8988T (cell line): Measurements from ENCODE around the gene ARG2.

Source experiments
- DNase-seq: peaks from one replicate; pipeline ENCODE4 v3.0.0; 2011

The ARG2 gene

DNA sequence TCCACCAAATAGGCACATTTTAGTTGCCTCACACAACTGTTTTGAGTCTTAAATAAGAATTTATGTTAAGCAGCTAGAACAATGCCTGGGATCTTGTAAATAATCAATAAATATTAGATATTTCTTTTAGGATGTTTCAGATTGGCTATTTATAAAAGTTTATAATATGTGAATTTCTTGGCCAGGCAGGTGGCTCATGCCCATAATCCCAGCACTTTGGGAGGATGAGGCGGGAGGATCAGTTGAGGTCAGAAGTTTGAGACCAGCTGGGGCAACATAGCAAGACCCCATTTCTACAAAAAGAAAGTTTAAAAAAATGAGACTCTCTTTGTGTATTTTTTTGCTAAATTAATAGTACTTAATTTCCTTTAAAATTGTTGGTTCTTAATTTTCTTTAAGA is 21.8 kb downstream of the ARG2 start:
- DNase-seq = no peak

DNA sequence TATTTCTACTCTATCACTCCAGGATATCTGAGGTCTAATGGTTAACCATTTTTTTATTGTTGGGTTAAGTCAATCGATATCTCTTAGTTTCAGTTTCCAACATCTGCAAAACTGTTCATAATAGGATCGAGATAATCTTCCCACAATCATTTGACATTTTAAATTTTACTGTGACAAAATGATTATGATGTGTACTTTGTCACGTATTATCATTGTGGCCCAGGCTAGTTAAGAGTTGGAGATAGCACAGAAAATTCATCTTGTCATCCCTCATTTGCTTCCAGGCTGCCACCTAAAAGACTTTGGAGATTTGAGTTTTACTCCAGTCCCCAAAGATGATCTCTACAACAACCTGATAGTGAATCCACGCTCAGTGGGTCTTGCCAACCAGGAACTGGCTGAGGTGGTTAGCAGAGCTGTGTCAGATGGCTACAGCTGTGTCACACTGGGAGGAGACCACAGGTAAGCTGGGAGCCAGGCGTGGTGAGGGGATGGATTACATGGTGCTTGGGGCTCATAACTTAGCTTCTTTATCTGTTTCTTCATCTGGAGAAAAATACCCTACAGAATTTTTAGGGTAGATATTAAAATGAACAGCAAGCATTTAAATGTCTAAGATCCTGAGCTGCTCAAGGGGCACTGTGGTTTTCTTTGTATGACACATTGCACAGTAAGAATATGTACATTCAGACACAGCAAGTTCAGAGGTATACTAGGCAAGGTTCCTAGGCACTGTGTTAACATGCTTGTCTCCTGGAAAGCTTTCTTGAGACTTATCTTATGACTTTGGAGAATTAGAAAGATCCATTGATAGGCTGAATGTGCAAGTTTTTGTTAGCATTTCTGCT is 22.4 kb downstream of the ARG2 start:
- no peak for DNase-seq

DNA sequence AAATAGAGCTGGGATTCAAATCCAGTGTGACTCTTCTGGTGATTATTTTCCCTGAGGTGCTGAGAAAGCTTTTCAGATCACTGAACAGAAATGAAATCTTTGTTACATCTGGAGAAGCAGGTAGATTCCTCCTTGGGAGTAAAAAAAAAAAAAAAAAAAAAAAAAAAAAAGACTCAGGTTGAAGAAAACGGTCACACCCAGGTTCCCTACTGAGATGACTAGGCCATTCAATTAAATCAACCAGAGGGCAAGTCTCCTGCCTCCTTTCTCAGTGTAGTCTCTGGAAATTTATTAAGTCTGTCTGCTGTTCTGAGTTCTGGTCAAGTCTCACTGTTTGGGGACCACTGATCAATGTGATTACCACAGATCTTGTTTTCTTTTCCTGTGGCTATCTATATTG is 24.0 kb downstream of the ARG2 start:
- DNase-seq = no peak

DNA sequence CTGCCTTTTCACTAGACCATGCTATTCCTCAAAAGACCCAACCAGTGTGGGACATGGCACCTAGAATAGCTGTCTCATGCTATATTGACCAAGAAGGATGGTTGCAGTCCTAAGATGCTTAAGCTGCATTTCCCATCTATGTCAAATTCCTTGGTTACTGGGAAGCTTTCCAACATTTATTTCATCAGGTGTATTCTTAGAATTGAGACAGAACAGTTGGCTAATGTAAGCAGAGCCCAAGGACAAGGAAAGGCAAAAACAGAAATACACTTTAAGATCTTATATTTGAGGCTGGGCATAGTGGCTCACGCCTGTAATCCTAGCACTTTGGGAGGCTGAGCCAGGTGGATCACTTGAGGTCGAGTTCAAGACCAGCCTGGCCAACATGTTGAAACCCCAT is 24.7 kb downstream of the ARG2 start:
- no peak for DNase-seq

DNA sequence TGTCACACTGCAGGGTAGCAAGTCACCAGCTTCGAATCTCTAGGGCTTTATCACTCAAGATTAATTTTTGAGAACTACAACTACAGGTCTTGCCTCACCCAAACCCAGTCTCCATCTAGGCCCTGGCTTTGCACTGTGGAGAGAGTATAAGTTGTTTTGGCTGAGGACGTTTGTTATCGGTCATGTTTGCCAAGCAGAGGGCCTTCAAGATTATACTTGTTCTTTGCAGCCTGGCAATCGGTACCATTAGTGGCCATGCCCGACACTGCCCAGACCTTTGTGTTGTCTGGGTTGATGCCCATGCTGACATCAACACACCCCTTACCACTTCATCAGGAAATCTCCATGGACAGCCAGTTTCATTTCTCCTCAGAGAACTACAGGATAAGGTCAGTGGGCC is 25.7 kb downstream of the ARG2 start:
- DNase-seq = no peak

DNA sequence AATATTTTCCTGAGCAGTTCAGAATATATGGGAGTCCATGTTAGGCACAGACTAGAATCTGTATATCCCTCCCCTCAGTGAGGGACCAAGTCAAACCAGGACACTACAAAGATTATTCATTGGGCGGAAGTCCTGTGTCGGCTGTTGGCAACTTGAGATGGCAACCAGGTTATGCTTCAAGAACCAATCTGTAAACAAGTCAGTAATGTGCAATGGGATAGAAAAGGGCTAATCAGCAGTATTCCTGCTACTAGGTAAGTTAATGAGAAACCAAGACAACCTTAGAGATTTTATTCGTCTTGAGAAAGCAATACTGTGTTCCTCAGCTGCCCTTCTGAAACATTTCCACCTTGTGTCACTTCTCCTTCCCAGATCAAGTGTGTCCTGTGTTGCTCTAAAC is 26.4 kb downstream of the ARG2 start:
- DNase-seq = no peak

DNA sequence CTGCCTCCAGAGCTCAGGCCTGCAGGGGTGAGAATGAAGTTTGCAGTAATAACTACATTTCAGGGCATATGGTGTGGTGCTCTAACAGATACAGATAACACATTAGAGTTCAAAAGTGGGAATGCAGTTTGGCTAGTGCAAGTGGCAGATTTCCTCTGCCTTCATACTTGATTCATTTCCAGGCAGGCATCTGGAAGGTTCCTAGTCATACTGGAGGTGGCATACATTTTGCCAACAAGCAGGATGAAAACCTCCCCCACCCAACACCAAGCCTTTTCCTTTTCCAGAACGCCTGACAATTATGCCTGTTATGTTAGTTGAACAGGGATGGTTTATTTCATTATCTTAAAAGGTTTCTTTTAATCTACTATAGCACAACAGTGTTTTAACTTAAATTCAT is 30.4 kb downstream of the ARG2 start:
- DNase-seq = no peak

DNA sequence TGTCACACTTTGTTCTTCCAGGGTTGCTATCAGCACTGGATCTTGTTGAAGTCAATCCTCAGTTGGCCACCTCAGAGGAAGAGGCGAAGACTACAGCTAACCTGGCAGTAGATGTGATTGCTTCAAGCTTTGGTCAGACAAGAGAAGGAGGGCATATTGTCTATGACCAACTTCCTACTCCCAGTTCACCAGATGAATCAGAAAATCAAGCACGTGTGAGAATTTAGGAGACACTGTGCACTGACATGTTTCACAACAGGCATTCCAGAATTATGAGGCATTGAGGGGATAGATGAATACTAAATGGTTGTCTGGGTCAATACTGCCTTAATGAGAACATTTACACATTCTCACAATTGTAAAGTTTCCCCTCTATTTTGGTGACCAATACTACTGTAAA is 31.0 kb downstream of the ARG2 start:
- DNase-seq = no peak

DNA sequence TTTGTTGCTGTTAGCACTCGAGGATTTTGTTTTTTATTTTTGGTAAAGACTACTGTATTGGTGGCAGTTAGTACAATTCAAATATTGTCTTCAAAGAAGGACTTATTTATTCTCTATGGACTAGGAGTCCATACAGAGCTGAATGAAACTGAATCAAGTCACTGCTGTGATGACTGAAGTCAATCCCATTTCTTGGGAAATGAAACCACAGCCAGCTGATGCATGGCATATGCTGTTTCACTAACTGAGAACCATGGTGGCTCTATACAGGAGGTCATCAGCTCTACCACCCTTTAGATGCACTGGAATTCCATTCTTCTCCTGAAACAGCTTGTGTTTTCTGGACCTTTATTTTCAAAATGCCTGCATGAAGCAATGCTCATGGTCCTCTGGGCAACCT is 32.5 kb downstream of the ARG2 start:
- no peak for DNase-seq

DNA sequence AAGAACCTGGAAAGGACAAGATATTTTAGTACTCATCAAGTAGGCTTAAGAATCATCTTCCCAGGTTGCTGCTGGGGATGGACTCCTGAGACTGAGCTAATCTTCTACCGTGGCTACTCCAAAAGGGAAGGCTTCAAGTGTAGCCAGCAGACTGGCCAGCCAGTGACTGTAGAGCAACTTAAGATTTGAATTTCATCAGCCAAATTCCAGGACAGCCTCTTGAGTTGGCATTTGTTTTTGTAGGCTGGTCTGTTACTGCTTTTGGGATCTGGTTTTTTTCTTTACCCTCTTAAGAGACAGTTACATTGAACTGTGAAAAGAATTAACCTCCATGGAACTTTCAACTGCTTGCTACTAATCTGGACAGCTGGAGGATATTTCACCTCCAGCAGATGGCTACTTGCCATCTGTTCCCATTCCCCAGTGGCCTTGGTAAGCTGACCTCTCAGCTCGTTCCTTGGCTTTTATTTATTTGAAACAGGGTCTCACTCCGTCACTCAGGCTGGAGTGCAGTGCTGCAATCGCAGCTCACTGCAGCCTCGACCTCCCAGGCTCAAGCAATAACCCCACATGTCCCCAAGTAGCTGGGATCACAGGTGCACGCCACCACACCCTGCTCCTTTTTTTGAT is 34.0 kb downstream of the ARG2 start:
- DNase-seq = no peak

DNA sequence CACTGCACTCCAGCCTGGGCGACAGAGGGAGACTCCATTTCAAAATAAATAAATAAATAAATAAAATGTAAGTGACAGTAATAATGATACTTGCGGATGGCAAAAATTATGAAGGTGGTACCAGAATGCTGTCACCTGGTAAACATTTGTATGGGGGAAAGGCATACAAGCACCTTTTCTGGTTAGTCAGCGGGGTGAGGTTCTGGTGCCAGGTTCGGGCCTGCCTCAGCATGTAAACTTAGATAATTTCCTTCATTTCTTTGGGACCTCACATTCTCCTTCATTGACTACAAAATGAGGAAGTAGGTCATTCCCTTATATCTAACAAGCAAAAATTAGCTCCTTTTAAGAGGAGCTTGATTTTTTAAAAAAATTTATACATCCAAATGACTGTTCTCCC is 43.9 kb downstream of the ARG2 start:
- no peak for DNase-seq

DNA sequence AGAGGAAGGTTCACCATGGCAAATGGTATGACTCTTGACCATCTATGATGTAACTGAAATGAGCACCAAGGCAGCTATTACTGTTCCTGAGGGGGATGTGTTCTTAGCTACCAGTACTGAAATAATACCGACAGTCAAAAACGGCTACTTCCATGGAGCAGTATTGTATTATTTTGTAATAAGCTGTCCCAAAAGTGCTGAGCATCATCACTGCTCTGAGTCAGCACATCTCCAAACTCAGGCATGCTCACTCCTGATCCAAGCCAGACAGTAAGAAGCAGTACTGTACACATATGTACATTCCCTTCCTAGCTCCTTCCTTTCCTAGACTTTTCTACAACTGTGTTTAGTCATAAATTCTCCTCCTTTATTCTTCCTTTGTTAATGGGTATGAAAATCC is 46.1 kb downstream of the ARG2 start:
- no peak for DNase-seq

DNA sequence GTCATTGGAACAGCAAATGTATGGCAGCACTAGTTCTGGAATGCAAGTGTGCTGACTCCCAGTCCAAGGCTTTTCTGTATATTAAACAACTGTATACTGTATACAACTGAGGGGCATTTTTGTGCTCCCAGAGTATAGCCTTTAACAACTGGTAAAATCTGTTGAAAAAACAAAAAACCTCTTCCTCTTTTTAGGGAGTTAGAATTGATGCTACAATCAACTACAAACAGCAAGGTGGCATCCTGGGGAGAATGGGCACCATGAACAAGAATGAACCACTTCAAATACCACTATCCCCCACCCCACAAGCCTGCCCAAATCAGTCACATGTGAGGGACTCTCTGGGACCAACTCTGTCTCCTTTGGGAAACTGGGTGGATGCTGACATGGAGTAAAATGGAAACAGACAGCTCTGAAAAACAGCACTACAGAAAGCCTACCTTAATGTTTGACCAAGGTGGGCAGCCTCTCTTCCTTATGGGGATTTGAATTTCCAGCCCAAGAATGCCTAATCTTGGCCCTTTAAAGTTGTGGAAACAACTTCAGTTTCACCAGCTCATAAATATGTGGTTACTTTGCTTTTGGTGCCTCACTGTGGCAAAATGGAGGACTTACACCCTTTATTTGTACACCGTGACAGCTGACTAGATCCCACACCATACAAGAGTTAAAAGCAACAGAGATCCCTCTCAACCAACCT is 47.2 kb downstream of the ARG2 start:
- no peak for DNase-seq

DNA sequence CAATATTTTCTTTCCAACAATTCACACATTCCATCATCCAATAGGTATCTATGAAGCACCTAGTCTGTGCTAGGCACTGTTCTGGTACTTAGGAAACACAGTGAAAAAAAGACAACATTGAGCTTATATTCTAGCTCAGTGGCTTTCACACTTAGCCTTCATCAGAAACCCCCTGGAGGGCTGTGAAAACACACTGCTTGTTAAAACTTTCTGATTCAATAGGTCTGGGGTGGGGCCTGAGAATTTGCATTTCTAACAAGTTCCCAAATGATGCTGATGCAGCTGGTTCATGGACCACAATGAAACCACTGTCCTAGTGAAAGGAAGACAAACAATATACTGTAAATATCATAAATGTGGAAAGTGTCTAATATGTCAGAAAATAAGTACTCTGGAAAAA is 48.8 kb downstream of the ARG2 start:
- no peak for DNase-seq

DNA sequence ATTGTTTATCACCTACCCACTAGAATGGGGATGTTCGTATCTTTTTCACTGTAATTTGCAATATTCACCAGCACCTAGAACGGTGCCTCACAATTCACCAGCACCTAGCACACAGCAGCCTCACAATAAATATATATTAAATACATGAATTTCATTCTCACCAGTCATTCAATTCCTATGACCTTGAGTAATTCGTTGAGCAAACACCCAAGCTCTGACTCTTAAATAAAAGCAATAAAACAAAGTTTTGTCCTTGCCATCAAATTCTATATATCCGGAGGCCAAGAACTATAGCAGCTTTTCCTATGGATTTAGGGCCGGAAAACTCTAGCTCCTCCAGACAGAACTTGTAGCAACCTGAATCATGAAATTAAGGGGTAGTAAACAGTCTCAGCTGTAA is 53.7 kb downstream of the ARG2 start:
- DNase-seq = no peak

DNA sequence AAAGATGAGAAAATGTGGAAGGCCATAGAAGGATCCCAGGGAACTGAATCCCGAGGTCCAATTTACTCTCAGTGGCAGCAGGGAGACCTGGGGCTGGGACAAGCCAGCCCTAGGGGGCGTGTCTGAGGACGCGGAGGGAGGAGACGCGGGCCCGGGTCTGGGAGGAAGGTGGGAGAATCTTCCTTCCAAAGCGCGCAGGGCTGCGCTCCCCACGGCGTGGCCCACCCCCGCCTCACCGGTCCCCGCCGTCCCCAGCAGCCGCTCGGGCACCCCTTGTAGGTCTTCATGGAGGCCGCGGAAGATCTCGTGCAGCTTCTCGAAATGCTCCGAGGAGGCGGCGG is 54.4 kb downstream of the ARG2 start:
- DNase-seq = peak; percentile 52

DNA sequence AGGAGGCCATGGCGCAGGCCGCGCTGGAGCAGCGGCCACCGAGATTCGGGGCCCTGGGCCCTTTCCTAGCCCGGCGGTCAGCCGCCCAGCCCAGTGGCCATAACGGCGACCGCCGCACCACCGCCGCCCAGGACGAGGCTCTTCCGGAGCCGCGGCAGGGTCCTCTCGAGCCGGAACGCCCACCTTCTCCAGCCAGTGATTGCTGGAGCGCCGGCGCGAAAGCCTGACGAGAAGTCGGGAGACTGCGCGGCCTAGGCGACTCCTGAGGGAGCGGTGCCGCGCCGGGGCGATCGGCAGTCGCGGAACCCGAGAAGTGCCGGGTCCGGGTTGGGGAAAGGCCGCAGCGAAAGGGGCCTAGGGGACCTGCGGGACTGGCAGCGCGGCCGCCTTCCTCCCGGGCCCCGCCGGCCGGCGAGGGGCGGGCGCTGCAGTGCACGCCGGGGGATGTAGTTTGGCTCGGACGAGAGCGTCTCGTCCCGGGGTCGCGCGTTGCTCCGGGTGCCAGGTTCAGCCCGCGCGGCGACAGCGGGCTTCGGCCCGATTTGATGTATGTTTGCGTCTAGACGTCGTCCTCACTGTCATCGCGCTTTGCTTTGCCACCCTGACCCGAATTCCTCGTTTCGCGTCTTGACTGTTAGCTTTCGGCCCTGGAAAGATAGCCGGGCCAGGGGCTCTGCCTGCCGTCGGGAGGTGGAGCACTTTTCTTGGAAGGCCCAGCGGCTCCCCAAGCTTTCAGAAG is 54.9 kb downstream of the ARG2 start, which contains the start of gene VTI1B:
TSS of gene VTI1B (minus strand) at position 153 of the 739 bp plus-strand sequence. CDS start at position 10, 143 bp downstream.
- DNase-seq = peak; percentile 68

DNA sequence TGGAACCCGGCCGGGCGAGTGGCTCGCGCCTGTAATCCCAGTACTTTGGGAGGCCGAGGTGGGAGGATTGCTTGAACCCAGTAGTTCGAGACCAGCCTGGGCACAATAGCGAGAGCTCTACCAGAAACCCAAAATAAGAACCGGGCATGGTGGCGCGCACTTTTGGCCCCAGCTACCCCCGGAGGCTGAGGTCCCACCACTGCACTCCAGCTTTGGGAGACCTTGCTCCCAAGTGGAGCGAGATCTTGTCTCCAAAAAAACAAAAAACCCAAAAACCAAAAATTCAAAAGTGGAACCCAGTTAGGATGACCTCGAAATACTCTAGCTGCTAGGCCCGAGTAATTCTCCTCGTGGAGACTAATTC is 55.5 kb downstream of the ARG2 start:
- DNase-seq = no peak

DNA sequence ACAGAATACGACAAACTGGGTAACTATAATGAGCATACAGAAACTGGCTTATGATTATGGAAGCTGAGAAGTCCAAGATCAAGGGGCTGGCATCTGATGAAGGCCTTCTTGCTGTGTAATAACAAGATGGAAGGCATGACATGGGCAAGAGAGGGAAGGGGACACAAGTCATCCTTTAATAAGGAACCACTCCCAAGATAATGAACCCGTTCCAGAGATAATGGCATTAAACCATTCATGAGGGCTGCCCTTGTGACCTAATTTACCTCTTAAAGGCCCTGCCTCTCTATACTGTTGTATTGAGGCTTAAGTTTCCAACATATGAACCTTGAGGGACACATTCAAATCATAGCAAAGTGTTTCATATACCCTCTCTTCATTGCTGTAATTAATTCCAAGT is 59.3 kb downstream of the ARG2 start:
- DNase-seq = no peak

DNA sequence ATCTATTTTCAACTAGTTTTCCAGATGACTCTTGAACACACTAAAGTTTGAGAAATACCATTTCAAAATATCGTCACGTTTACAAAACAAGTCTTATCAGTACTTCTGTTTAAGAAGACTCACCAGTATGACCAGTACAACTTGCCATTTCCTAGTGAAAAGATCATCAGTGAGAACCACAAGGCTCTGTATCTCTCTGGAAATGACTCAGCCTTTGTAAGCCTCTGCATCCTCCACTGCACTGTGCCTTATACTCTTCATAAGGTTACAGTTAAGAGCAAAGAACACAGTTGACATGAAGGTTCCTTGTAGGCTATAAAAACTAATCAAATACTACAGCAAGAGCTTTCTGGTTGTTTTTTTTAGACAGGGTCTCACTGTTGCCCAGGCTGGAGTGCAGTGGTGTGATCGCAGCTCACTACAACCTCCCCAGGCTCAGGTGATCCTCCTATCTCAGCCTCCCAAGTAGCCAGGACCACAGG is 60.4 kb downstream of the ARG2 start:
- DNase-seq = no peak

DNA sequence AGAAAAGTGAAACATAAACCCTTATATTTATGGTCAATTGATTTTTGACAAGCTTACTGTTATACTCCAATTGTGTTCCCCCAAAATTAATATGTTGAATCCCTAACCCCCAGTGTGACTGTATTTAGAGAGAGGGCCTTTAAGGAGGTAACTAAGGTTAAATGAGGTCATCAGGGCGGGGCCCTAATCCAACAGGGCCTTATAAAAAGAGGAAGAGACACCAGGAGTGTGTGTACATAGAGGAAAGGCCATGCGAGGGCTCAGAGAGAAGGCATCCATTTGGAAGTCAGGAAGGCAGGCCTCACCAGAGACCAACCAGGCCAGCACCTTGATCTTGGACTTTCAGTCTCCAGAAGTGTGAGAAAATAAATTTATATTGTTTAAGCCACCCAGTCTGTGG is 61.2 kb downstream of the ARG2 start:
- DNase-seq = no peak

DNA sequence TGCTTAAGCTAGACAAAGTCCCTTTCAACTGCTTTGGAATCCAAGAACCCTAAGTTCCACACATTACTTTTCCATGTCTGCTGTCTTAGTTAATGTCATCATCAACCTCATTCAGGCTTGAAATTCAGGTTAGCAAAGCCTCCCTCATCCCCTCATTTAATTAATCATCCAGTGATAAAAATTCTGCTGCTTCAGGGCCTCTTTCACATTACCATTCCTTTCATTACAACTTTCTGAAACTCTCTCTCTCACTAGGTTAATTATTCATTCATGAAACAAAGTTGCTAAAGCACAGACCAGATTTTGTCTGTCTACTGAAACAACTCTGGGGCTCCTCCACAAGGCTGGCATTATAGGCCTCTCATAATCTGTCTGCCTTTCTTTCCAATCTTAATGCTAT is 64.1 kb downstream of the ARG2 start:
- no peak for DNase-seq

DNA sequence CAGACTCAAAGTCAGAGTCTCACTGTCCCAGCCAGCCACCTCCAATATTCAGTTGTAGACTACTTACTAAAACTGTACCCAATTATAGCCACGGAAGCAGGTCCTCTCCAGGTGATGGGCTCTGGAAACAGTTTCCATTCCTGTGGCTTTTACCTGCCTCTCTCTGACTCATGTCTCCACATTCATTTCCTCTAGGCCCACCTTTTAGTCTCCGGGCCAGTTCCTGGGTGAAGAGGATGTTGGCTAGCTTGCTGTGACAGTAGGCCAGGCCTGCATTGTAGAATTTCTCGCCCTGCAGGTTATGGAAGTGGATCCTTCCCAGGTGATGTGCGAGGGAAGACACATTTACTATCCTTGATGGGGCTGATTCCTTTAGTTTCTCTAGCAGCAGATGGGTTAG is 70.3 kb downstream of the ARG2 start:
- DNase-seq = no peak
